Measurements from ENCODE around the gene ZNF547.

DNA sequence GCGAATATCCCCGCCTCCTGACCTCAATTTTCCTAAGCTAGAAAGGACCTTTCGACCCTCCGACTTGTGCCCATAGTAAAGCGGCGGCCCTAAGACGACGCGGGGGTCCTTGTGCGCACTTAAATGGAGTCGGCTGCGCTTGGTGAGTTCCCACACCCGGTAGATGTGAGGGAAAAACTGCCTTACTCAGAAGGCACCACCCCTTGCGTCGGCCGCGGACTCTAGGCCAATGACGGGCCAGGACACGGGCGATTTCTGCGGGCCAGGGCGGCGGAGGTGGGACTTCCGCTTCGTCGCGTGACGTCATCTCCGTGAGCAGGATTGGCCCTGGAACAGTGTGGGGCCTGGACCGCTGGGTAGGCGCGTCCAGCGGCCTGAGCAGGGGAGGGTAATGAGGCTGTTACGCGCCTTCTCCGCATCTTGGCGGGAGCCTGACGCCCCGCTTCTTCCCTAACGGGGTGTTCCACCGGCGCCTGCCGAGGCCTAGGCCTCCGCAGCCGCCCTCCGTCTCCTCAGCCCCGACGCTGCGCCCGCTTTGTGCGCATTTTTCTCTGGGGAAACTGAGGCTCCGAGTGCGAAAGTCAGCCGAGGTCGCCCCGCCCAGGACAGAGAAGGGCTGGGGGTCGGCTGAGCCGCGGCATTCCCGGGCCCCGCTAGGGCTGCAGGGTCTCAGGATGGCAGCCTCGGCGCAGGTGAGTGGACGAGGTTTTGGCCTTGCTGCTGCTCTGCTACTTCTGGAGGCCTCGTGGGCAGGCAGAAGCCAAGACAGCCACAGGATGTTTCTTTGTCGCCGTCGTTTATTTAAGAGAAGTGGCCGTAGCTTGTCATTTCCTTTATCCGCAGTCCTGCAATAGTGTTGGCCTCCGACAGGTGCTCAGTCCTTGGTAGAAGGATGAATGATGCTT lies 42.9 kb upstream of the ZNF547 start, which contains the start of gene ZNF543:
- TF ChIP-seq, protein P1, sequence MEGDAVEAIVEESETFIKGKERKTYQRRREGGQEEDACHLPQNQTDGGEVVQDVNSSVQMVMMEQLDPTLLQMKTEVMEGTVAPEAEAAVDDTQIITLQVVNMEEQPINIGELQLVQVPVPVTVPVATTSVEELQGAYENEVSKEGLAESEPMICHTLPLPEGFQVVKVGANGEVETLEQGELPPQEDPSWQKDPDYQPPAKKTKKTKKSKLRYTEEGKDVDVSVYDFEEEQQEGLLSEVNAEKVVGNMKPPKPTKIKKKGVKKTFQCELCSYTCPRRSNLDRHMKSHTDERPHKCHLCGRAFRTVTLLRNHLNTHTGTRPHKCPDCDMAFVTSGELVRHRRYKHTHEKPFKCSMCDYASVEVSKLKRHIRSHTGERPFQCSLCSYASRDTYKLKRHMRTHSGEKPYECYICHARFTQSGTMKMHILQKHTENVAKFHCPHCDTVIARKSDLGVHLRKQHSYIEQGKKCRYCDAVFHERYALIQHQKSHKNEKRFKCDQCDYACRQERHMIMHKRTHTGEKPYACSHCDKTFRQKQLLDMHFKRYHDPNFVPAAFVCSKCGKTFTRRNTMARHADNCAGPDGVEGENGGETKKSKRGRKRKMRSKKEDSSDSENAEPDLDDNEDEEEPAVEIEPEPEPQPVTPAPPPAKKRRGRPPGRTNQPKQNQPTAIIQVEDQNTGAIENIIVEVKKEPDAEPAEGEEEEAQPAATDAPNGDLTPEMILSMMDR (conservative IDR thresholded peaks at IDR 0.05; ENCODE audit: low read depth, low read length), result no peak
- no peak for TF ChIP-seq EZH2 (IDR thresholded peaks at IDR 0.05; ENCODE audit: borderline replicate concordance, low read depth, low read length, poor library complexity, severe bottlenecking)
